ENCODE results near the gene CLEC6A. TPM values are rescaled to one million over a fixed set of nuclear protein-coding genes. Genes with fewer than 3 reads are reported as not detected.

The CLEC6A gene
- total RNA-seq (2022; extraction: Qiagen RNA extraction) = not detected in 5 replicates

DNA sequence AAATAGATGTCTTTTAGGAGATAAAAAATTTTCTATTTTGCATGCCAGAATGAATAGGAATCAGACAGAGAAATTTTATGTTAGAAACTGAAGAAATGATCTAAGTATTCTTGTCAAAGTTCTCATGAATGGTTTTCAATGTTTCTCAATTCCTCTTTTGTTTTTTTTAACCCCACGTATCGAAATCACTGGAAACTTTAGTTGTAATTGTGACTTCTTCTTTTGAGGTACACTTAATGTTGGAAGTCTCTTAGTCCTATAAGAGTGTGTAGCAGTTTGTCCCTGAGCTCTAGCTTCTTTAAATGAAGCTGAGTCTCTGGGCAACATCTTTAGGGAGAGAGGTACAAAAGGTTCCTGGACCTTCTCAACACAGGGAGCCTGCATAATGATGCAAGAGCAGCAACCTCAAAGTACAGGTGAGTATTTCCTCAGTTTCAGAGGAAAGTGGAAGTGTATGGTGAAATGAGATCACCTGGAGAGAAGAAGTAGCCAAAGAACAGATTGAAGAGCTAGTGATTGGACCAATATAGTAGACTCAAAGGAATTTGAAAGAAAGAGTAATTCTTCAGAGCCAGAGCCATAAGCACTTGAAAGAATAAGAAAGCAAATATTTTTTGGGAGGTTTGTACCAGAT, at the start of gene CLEC6A:
Gene CLEC6A (plus strand): TSS at position 236 of the 634 bp plus-strand sequence. CDS start 150 bp downstream, at position 386.

GRCh38 chr12:8513256-8513655, 57.5 kb downstream of the CLEC6A start, which contains the start of gene CLEC4D:
Gene CLEC4D (plus strand): TSS chr12:8513503. CDS start chr12:8513733, 230 bp downstream.

Other genes starting within 250 kb of the CLEC6A start
- 0.08 to 0.13 TPM (median 0.11 TPM) in 5 replicates for gene FAM90A1, start 228.3 kb upstream of the CLEC6A start, total RNA-seq (2022; extraction: Qiagen RNA extraction)
- not detected in 5 replicates for gene CLEC4D, start 57.5 kb downstream of the CLEC6A start, total RNA-seq (2022; extraction: Qiagen RNA extraction)
- gene CLEC4E, start 84.9 kb downstream of the CLEC6A start, total RNA-seq (2022; extraction: Qiagen RNA extraction) = 0.12 to 0.41 TPM (median 0.28 TPM) in 5 replicates
- gene AICDA, start 156.9 kb downstream of the CLEC6A start, total RNA-seq (2022; extraction: Qiagen RNA extraction) = 0.13 to 0.21 TPM (median 0.16 TPM) in 5 replicates
- 0.12 to 0.37 TPM (median 0.23 TPM) in 5 replicates for gene MFAP5, start 206.9 kb downstream of the CLEC6A start, total RNA-seq (2022; extraction: Qiagen RNA extraction)
- gene RIMKLB, start 242.0 kb downstream of the CLEC6A start, total RNA-seq (2022; extraction: Qiagen RNA extraction) = 18.0 to 23.7 TPM (median 20.9 TPM) in 5 replicates

All from A549 treated with dexamethasone at 1 μM for 4 hours (cell line).